GM19397 (cell line): ENCODE data around the gene EZH2.

Source experiments
- ATAC-seq: cut with Tn5 transposase; IDR thresholded peaks from one replicate; pipeline ENCODE4 v1.9.1; 2021; ENCODE audit warnings: mild to moderate bottlenecking, moderate library complexity; ENCODE audit not compliant: unreplicated experiment

The EZH2 gene

DNA sequence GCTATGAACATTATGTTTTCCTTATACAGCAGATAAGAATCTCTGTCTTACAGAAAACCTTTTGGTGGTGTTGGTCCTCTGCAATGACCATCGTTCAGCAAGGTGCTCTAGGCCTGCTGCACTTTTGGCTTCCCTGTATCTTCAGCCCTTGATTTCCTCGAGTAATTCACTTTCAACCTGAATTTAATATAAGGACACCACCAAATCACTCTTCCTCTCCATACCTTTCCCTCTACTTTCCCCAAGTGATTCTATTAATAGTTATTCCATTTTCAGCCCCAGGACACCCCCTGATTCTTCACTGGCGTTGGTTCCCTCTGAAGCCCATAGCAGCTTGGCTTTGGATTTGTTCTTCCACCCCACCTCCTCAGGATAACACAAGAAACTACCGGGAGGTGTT lies 72.2 kb downstream of the EZH2 start:
- no peak for ATAC-seq

DNA sequence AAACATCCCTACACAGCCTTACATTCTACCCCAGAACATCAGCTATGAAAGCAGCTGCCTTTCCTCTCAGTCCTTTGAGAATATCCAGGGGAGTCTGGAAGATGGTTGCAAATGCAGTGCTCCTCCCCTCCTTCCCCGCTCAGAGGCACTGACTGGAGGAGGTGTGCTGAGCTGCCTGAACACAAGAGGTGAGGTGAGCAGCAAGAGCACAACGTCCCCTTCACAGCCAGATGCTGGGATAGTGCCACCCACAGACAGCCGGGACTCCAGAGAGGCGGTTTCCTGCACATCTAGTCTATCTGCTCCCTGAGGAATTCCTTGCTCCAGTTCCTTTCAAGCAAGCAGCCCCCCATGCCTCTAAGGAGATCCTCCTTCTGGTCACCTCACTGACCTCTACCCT lies 74.2 kb downstream of the EZH2 start:
- no peak for ATAC-seq

DNA sequence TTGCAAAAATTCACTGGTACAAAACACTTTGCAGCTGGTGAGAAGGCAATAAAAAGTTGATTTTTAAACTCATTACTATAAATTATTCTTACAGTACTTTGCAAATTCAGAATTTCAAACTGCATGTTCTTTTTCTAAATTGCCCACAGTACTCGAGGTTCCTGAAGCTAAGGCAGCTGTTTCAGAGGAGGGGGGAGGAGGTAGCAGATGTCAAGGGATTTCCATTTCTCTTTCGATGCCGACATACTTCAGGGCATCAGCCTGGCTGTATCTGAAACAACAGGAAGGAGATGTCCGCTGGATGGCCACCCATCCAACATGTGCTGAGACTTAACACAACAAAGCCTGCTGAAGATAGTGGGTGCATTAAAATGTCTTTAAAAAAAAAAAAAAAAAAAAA lies 76.7 kb downstream of the EZH2 start:
- ATAC-seq = no peak

DNA sequence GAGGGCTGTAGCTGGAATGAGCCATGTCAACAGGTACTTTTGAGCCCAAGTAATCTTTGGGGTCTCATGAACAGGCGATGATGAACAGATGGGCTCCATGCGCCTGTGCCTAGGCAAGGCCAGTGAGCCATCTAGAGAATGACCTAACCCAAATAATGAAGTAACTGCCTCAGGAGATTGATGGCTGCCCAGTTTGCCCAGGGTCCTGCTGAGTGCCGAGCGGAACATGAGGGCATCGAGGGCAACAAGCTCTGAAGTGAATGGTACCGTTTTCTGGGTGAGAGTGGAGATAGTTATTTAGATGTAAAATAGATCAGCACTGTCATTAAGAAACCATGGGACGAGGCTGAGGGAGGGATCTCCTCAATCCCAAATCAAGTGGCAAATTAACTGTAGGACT lies 77.9 kb downstream of the EZH2 start:
- ATAC-seq = no peak

DNA sequence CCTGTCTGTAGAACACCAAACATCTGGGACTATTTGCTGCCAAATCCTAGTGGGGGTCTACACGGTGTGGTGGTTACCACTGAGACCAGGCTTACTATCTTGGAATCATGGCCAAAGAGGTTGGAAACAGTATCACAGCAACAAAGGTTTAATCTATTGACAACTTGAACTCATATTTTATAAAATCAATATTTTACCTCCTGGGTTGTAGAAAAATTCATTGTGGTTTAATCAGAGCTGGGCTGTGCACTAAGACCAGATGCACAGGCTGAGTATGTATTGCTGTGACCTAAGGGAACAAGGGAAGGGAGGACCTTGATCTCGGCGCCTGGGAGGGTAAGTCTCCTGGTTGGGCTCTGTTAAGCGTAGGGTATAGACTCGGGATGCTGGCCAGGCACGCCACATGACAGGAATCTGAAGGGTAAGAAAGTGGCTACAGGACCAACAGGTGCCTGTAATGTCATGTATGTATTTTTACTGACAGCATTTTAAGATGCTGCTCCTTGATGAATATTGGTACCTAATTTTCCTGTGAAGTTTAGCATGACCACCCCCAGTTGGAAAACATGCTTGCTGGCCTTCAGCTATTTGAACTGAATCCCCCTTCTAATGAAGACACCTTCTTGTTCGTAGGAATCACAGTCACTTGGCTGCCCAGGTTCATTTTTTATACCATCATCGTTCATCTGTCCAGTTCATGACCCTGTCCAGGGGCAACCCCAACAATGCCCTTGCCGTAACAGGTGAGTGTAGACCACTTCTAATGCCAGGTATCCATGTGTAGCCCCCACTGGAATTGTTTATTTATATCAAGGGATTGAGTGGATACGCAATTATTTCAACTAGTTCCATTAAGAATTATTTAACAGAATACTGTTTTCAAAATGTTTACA lies 79.5 kb downstream of the EZH2 start:
- ATAC-seq = no peak

DNA sequence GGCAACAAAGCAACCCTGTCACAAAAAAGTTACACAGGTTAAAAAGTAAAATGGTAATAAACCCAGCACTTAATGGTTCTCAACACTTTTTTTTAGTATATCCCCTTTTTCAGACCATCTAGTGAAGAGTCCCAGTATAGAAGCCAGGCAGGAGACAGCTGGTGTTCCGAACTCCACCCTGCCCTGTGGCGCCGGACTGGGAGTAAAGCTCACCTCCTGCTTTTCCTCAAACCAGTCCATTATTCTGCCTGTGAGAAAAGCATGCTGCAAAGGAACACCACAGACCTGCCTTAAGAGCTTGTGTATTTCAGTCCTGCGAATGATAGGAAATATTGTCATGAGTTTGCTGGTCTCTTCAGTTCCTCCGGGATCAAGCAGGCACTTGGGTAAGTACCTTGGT lies 81.0 kb downstream of the EZH2 start:
- ATAC-seq = no peak

DNA sequence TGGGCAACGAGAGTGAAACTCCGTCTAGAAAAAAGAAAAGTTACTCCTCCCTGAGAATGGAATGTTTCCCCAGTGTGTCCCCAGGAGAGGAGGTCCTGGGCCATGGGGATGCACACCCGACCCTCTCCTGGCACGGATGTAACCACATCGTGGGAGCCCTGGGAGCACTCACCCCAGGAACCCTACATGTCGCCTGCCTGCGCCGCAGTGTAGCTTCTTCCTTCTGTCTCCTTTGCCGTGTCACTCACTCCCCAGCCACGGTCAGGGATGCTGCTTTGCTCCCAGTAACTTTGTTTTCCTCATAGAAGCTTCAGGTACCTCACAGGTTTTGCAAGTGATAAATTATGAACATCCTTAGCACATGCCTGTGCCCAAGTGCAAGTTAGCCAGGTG lies 82.0 kb downstream of the EZH2 start:
- no peak for ATAC-seq

DNA sequence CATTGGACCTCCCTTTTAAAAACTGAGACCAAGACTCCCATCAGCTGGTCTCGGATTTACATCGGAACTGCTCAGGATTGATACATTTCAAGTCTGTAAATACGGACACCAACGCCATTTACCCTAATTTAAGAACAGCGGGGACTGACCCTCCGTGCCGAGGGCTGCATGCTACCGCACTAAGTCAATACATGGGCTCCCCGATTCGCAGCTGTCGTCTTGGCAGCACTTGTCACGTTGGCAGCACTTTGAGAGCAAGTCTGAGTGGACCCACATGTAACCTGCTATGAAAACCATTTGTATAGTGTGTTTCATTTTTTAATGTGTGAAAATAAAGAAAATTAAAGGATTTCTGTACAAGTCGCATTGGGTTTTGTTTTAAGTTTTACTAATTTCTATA lies 83.4 kb downstream of the EZH2 start:
- ATAC-seq = no peak

DNA sequence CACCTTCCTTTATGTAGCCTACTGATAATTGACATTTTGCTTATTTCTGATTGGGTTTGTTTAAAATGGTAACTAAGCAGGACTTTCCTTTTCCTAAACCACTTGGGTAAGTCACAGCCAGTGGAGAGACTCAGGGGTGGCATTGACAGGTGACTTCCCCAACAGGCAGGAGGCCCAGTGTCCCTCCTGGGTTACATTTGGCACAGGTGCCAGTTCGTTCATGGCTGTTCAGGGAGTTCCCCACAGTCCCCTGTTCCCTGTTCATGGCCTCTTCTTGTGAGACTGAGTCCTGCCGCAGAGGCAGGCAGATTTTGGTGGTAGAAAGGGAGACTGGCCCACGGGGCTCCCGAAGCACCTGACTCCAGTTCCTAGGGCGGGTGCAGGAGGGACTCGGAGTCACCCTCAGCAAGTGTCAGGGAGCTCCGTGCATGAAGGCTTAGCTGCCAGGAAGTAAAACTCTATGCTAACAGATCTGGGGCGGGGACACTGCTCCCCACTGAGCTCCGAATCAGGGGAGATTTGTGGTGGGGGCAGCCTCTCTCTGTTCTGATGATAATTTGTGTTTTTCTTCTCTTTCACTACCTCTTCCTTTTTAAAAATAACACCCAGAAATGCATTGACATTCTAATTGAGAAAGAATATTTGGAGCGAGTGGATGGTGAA lies 84.1 kb downstream of the EZH2 start:
- no peak for ATAC-seq

DNA sequence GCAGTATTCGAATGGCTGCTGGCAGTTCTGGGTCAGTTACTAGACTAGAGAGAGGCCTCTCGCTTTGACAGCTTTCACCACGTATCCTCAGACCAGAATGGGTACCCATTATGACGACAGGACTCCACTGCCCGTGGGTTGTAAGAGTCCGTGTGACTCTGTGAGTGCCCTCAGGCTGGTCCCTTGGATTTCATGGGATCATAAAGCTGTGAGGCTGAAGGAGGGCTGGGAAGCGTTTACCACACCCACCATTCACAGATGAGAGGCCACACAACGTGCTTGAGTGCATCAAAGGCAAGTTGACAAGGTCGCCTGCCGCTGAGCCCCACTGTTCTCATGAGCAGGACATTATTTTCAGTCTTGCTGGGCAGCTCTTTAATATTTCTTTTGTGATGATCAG lies 87.2 kb downstream of the EZH2 start:
- ATAC-seq = no peak

DNA sequence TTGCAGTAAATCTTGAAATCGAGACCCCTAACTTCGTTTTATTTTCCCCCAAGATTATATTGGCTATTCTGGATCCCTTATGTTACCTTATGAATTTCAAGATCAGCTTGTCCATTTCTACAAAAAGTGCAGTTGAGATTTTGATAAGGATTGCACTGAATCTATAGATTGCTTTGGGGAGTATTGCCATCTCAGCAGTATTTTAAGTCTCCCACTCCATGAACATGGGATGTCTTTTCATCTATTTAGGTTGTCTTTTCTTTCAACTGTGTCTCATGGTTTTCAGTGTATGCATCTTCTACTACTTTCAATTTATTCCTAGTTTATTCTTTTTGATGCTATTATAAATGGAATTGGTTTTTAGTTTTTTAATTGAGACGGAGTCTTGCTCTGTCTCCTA lies 89.6 kb downstream of the EZH2 start:
- no peak for ATAC-seq

DNA sequence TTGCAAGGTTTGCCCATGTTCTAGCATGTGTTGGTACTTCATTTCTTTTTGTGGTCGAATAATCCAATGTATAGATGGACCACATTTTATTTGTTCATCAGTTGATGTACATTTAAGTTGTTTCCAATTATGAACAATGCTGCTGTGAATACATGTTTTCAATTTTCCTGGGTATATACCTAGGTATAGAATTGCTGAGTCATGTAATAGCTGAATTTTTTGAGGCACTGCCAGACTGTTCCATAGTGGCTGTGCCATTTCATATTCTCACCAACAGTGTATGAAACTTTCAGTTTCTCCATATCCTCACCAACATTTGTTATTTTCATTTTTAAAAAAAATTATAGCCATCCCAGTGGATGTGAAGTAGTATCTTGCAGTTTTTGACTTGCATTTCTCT lies 90.5 kb downstream of the EZH2 start:
- ATAC-seq = no peak

DNA sequence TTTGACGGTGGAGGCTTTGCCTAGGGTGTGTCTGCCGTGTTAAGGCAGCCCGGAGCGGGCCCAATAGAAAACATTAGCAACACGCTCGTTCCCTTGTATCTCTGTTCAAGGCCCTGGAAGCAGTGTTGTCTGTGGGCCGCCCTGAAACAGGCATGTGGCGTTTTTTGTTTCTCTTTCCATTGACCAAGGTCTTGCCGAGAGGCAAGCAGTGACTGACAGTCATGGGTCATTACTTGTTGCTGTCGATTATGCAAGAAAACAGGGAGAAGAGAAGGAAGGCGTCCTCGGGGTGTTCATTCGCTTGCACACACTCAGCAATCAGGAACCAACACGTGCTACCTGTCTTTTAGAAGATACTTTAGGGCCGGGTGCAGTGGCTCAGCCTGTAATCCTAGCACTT lies 92.5 kb downstream of the EZH2 start:
- ATAC-seq = no peak

DNA sequence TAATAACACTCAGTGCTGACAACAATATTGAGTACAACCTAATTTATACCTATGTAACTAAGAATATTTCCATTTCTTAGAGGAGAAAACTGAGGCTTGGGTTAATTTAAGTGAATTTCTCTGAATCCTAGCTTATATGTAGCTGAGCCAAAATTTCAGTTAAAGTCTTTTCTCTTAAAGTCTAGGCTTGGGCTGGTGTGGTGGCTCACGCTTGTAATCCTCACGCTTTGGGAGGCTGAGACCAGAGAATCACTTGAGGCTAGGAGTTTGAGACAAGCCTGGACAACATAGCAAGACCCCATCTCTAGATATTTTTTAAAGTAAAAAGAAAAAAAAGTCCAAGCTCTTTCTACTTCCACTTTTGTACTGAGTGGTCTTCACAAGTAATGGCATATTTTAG lies 93.2 kb downstream of the EZH2 start:
- ATAC-seq = no peak

DNA sequence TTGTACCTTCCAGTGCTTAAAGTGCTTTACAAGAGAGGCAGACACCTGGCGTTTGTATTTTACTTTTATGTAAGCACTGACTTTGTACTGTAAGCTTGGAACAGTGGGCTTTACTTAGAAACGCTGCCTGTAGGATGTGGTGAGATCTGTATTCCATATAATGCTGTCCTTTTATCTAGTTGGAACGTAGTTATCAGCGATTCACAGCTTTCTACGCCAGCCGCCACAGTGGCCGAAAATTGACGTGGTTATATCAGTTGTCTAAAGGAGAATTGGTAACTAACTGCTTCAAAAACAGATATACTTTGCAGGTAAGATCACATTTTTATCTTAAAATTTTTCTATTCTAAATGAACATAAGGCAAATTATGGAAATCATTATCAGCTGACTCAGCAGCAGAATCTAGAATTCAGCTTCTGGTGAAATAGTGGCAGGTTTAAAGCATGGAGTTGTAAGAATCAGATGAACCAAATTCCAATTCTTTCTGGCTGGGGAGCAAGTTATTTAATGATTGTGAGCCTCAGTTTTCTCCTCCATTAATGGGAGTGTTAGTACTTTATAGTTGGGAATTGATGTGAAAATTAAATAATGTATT lies 93.9 kb downstream of the EZH2 start:
- ATAC-seq = no peak

DNA sequence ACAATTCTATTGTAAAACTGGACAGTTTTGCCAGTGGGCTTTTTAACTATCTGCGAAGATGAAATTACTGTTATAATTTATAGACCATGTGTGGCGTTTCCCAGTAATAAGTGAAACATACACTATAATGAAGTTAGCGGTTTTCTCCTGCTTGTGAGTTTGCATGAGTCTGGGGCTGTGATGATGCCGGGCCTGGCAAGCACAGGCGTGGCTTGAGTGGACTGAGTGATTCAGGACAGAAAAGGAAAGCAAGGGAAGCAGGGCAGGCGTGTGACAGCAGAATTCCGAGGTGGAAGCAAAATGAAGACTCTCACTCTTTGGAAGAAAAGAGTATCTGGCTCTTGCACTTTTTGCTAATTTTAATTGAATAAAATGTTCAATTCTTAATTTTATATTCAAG lies 94.9 kb downstream of the EZH2 start:
- no peak for ATAC-seq

DNA sequence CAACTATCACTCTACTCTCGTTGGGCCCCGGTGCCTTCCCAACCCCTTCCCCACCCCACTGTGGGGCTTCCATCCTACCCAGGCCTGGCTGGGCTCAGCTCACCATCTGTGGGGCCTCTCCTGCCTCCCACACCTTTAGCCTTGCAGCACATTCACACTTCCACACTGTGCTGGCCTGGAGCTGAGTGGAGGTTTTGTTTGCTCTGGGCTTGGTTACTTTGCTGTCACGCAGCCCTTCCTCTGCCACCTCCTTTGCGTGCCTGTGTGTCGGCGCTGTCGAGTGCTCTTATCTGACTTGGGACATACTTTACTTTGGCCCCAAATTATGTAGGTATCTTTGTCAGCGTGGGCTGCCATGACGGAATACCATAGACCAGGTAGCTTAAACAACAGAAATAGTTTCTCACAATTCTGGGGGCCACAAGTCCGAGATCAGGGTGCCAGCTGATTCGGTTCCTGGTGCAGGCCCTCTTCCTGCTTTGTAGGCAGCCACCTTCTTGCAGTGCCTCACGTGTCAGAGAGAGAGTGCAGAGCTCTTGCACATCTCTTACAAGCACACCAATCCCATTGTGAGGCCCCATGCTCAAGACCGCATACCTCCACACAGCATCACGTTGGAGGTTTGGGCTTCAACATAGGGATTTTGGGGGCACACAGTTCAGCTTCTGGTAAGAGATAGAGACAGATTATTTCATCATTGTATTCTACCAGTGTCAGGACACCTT lies 96.4 kb downstream of the EZH2 start:
- ATAC-seq = no peak

DNA sequence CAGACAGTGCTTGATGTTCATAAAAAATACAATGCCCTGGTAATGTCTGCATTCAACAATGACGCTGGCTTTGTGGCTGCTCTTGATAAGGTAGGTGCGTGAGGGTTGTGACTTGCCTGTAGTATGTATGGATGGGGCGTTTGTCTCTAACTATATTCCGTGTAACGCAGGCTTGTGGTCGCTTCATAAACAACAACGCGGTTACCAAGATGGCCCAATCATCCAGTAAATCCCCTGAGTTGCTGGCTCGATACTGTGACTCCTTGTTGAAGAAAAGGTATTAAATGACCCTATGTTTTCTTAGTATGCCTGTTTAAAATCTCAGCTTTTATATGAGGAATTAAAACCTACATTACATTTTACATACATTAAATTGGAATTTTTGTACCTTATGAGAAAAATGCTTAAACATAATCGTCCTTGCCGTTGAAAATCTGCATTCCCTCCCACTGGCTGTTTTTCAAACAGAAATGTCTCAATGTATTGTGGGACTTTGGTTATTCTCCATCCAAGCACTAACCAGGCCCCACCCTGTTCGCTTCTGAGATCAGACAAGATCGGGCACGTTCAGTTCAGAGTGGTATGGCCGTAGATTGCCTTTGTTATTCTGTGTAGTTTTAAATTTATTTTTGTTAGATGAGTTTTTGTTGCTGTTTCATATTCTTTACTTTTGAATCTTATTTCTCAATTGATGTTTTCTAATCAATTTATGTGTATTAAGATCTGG lies 100.1 kb downstream of the EZH2 start:
- no peak for ATAC-seq

DNA sequence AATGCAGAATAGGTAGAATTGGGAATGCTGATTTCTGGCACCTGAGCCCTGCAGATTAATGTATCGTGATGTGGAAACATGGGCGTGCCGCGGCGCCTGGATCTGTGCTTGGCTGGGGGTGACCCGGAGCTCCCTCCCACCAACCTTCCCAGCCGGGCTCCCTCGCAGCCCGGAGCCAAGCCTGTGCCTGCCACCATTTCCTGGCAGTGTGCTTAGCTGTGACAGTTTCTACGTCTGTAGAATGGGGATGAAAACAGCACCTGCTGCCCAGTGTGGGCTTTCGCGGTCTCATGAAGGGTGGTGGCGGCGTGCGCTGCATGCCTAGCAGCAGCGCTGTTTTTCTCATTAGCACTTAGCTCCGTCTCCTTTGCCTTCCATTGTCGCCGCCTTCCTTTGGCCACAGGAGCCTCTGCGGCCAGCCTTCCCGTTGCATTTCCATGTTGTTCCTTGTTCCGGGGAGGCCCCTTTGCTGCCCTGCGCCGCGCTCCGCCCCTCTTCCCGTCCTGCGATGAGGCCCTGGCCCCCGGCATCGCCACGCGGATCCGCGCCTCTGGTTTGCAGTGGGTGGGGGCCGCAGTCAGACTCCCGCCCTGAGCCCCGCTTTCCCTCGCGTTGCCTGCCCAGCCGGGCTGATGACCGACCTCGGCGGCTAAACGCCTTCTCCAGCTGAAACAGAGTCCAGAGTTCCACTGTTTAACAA lies 101.2 kb downstream of the EZH2 start:
- ATAC-seq = no peak

DNA sequence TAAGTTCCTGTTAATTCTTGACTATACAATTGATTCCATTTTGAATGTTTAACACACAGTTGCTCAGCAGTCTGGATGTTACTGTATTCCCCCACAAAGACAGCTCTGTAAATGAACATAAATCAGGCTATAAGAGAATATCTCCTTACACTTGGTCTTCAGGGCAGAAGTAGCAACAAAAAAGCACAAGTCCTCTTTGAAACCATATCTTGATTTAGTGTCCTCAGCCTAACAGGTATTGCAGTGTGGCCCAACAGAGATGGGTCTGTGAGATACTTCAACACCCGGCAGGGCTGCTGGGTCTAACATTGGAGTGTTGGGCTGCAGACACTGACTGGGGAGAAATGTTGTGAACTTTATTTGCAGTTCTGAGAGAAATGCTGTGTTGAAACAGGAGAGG lies 109.6 kb downstream of the EZH2 start:
- no peak for ATAC-seq
